GM21381 (cell line): Measurements from ENCODE around the gene ARMCX4.
"Not testable (repeated sequence)": the region's sequence is repeated elsewhere in the genome, so short reads cannot be mapped to it uniquely, and the experiment has no call there.

ENCODE experiments used
- ATAC-seq: cut with Tn5 transposase; IDR thresholded peaks from one replicate; pipeline ENCODE4 v1.9.1; 2021; ENCODE audit warnings: mild to moderate bottlenecking, moderate library complexity; ENCODE audit not compliant: unreplicated experiment

ARMCX4 gene

DNA sequence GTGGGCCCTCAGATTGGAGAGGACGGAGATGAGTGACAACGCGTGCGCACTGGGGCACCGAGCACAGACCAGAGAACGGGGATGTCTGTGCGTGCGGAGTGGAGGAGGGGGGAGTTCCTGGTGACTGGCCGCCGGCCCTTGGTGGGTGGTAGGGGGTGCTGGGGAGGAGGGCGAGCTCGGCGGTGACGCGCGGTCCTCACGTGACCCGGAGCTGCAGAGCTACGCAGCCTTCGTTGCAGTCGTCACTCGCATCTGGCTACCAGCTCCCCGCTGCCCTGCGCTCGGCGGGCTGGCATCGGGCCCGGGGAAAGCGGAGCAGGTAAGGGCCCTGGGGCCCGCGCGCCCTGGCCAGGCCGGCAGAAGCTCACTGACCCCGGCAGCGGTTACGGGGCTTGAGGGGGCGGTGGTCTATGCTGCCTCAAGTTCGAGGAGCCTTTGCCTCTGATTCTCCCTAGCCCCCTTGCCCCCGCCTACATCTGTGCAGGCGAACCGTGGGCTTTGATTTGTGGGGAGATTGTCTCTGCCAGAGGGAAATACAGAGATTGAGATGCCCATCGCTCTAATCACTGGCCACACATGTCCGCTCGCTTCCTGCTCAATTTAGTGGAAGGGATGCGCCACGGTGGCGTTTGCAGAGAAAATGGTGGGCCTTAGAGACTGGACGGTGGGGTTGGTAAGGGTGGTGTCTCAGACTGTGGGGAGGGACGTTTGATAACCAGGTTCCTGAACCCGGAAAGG, at the start of gene ARMCX4:
TSS of gene ARMCX4 (plus strand) at position 245 of the 738 bp plus-strand sequence. CDS start 3,134 bp downstream, outside the sequence.
- ATAC-seq, result no peak

DNA sequence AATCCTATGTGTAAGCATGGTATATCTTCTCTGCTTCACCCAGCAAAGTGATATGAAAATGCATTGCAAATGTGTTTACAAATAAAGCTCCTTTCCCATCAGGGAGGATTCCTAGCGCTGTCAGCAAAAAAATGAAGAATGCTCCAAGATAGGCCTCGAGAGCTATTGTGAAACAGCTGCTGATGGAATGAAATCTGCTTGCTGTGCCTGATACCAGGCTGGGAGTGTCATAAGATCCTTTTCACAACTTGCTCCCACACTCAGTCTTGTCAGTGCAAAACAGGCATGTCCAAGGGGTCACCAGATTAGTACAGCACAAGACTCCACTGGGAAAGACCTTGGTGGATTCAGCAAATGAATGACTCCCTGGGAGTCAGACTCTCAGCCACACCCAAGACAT, 43.2 kb upstream of the ARMCX4 start:
- ATAC-seq, result no peak

GRCh38 chrX:101449279-101449678, 36.0 kb upstream of the ARMCX4 start:
- no peak for ATAC-seq

- ATAC-seq, result no peak
Measured at GRCh38 chrX:101450085-101450484, 35.2 kb upstream of the ARMCX4 start.

- no peak for ATAC-seq
Measured at GRCh38 chrX:101450961-101451360, 34.3 kb upstream of the ARMCX4 start.

DNA sequence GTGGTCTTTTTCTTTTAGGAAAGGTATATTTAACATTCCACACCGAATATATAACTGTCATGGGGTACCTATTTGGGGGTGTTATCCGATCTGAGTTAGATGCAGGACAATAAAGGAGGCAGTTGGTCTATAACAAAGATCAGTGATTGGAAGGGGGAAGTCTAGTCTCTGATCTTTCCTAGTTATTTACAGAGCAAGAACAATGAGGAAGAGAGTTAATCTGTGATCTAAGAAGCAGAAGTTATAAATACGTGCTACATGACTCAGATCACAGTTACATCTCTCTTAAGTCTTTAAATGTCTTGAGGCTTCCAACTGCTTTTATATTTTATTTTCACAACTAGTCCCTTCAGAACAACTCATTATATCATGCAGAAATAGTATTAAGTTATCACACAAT, 33.2 kb upstream of the ARMCX4 start:
- ATAC-seq, result no peak

DNA sequence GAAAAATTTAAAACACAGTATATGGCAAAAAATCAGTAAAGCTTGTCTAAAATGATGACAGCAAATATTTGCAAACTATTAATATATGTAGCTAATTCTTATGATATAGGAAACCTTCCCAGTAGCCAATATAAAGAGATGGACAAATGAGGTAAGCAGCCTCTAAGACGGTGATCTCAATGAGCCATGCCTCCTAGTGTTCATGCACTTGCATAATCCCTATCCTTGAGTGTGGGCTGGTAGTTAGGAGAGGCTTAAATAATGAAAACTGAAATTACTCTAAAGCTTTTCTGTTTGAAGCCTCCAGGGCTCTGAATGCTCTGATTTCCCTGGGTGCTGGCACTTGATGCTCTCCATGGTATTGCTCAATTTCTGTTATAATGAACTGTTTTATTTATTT, 24.6 kb upstream of the ARMCX4 start:
- no peak for ATAC-seq

DNA sequence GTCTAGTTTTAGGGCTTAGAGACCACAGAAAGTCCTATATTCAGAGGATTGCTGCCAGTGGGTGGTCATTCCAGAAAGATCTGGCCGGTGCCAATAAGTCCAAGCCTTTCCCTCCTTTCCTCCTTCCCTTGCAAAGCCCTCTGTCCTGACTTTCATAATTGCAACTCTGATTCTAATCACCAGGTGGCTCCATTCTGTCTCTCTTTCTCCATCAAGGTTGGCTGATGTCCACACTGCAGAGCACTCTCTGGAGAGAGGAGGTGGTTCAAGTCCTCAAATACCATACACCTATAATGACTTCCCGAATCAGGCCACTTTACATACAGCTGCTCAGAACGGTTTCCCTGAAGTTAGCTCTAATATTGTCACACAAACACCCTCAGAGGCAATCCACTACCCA, 22.4 kb upstream of the ARMCX4 start:
- ATAC-seq, result no peak

- ATAC-seq, result no peak
Measured at GRCh38 chrX:101478366-101478765, 6.9 kb upstream of the ARMCX4 start.

DNA sequence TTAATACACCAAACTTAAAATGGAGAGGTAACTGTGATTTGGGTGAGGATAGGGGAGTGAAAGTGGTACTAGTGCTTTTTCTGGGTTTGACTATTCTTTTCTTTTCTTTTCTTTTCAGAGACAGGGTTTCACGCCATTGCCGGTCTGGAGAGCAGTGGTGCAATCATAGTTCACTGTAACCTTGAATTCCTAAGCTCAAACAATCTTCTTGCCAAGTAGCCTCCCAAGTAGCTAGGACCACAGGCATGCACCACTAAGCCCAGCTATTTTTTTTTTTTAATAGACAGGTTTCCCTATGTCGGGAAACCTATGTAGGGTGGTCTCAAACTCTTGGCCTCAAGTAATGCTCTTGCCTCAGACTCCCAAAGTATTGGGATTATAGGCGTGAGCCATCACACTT, 3.0 kb upstream of the ARMCX4 start:
- ATAC-seq, result no peak

DNA sequence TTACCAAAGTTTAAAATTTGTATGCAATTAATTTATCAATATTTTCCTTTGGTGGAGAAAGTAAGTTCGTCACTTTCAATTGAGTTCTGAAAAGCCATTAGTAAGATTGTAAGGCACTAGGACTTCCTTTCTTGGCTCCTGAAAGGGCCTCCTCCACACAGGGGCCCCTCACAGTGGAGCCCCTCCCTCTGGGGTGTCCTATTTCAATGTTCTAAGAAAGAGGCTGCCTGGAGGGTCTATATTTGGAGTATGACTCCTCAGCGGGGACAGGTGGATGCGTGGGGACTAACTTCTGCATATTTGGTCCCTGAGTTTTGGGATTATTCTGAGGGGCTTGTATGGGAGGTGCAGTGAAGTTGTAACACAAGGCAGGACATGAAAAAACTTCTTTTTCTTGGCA, 1.6 kb upstream of the ARMCX4 start:
- ATAC-seq, result no peak

DNA sequence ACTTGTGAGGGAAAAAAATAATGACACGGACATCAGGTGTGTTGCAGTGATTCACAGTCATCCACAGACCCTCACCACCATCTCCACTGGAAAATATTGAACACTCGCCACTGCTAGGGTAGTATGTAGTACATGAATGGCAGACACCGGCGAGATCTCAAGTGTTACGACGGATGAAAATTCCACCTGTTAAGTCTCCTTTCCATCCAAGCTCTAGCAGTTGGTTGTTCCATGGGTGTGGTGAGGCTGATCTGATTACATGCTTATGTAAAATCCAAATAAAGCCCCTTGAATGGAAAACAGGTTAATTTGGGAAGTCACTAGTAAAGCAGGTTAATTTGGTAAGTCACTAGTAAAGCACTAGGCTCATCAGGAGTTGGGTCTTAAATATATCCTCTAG, 1.1 kb upstream of the ARMCX4 start:
- no peak for ATAC-seq

- ATAC-seq, result no peak
Measured at GRCh38 chrX:101488796-101489195, 3.5 kb downstream of the ARMCX4 start.

DNA sequence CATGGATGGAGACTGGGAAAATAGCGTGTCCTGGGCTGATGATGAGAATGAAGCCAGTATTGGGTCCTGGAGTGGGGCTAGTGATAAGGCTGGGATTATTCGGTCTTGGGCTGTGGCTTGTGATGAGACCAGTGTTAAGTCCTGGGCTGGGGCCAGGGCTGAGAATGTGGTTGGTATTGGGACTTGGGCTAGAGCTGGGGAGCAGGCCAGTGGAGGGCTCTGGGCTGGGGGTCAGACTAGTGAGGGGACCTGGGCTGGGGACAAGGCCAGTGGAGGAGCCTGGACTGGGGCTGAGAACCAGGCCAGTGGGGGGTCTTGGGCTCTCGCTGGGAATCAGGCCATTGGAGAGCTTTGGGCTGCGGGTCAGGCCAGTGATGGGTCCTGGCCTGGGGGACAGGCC, 6.7 kb downstream of the ARMCX4 start:
- ATAC-seq, result no peak

GRCh38 chrX:101493225-101493624, 8.0 kb downstream of the ARMCX4 start:
- ATAC-seq, result no peak

DNA sequence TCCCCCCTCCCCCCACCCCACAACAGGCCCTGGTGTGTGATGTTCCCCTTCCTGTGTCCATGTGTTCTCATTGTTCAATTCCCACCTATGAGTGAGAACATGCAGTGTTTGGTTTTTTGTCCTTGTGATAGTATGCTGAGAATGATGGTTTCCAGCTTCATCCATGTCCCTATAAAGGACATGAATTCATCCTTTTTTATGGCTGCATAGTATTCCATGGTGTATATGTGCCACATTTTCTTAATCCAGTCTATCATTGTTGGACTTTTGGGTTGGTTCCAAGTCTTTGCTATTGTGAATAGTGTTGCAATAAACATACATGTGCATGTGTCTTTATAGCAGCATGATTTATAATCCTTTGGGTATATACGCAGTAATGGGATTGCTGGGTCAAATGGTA, 17.7 kb downstream of the ARMCX4 start:
- not testable (repeated sequence) for ATAC-seq

DNA sequence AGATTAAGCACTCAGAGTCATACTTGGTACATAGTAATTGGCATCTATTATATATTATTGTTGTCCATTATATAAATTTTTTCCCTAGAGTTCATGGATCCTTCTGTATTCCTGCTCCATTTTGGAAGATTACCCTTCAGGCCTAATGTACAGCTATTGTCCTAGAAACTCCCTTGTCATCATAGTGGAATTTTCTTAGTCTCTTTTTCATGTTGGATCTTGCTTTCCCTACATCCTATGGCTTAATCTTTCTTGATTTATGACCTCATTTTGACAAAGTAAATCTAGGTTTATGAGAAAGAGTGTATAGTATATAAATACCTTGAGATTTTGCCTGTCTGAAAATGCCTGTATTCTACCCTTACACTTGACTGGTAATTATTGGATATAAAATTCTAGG, 22.1 kb downstream of the ARMCX4 start:
- ATAC-seq, result no peak

DNA sequence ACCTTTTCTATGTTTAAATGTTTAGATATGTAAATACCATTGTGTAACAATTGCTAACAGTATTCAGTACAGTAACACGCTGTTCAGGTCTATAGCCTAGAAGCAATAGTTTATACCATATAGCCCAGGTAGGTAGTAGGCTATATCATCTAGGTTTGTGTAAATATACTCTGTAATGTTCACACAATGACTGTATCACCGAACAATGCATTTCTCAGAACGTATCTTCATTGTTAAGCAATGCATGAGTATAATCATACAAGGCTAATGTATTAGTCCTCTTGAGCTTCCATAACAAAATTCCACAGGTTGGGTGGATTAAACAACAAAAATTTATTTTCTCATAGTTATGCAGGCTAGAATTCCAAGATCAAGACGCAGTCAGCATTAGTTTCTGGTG, 22.7 kb downstream of the ARMCX4 start:
- ATAC-seq, result no peak

DNA sequence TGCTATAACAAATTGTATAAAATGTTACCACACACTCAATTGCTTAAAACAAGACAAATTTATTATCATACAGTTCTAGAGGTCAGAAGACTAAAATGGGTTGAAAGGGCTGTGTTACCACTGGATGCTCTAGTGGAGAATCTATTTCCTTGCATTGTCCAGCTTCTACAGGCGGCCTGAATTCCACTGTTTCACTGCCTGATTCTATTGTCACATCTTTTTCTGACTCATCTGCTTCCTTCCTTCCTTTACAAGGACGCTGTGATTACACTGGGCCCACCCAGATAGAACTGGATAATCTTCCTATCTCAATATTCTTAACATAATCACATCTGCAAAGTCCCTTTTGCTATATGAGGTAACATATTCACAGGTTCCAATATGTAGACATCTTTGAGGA, 45.7 kb downstream of the ARMCX4 start:
- ATAC-seq, result no peak
